H9 (cell line): Measurements from ENCODE around the gene DENND10. TPM values are rescaled to one million over a fixed set of nuclear protein-coding genes. Genes with fewer than 3 reads are reported as not detected.

Experiments
- DNase-seq: peaks from one replicate; pipeline ENCODE4 v3.0.0-alpha.2; 2017
- H2AFZ ChIP-seq: one replicate; pipeline ENCODE4 v1.6.1; 2013; ENCODE audit warnings: mild to moderate bottlenecking, low read length, control low read depth, moderate library complexity
- H2AK5ac ChIP-seq: 2 replicates; pipeline ENCODE4 v1.6.1; 2013; ENCODE audit warnings: low read length, control low read depth, mixed read lengths; ENCODE audit not compliant: insufficient read length
- H2BK120ac ChIP-seq: one replicate; pipeline ENCODE4 v1.6.1; 2013; ENCODE audit warnings: low read depth, mild to moderate bottlenecking, low read length, control low read depth, inconsistent platforms; ENCODE audit not compliant: poor library complexity, severe bottlenecking
- H2BK12ac ChIP-seq: 2 replicates; pipeline ENCODE4 v1.6.1; 2013; ENCODE audit warnings: low read length, control low read depth, mixed read lengths, low read depth; ENCODE audit not compliant: insufficient read length
- H2BK15ac ChIP-seq: 2 replicates; pipeline ENCODE4 v1.6.1; 2013; ENCODE audit warnings: low read depth, low read length, control low read depth
- H2BK20ac ChIP-seq: one replicate; pipeline ENCODE4 v1.6.1; 2013; ENCODE audit warnings: low read depth, mild to moderate bottlenecking, low read length, control low read depth, inconsistent platforms; ENCODE audit not compliant: poor library complexity, severe bottlenecking
- H2BK5ac ChIP-seq: 2 replicates; pipeline ENCODE4 v1.6.1; 2013; ENCODE audit warnings: low read length, control low read depth, mixed read lengths; ENCODE audit not compliant: insufficient read length
- H3K14ac ChIP-seq: 2 replicates; pipeline ENCODE4 v1.6.1; 2013; ENCODE audit warnings: low read length, control low read depth; ENCODE audit not compliant: insufficient read depth
- H3K18ac ChIP-seq: 2 replicates; pipeline ENCODE4 v1.6.1; 2013; ENCODE audit warnings: low read depth, mild to moderate bottlenecking, mixed read lengths, low read length, control low read depth; ENCODE audit not compliant: insufficient read length
- H3K23ac ChIP-seq: 2 replicates; pipeline ENCODE4 v1.6.1; 2013; ENCODE audit warnings: low read length, control low read depth, mixed read lengths, low read depth; ENCODE audit not compliant: insufficient read length
- H3K23me2 ChIP-seq: 2 replicates; pipeline ENCODE4 v1.6.1; 2013; ENCODE audit warnings: low read depth, mild to moderate bottlenecking, mixed read lengths, low read length, control low read depth; ENCODE audit not compliant: insufficient read length, poor library complexity, severe bottlenecking
- H3K27ac ChIP-seq: 2 replicates; pipeline ENCODE4 v1.5.1; 2013; ENCODE audit warnings: low read length, control low read depth, mixed read lengths, low read depth; ENCODE audit not compliant: insufficient read length
- H3K27me3 ChIP-seq: 2 replicates; pipeline ENCODE4 v1.6.1; 2013; ENCODE audit warnings: low read length, control low read depth, inconsistent platforms; ENCODE audit not compliant: insufficient read depth
- H3K4ac ChIP-seq: 2 replicates; pipeline ENCODE4 v1.6.1; 2013; ENCODE audit warnings: low read depth, mild to moderate bottlenecking, control low read depth, inconsistent platforms, low read length, moderate library complexity
- H3K4me1 ChIP-seq: 2 replicates; pipeline ENCODE4 v1.6.1; 2013; ENCODE audit warnings: low read length, control low read depth, inconsistent platforms; ENCODE audit not compliant: insufficient read depth
- H3K4me2 ChIP-seq: 2 replicates; pipeline ENCODE4 v1.6.1; 2013; ENCODE audit warnings: low read length, control low read depth, mixed read lengths; ENCODE audit not compliant: insufficient read length, insufficient read depth
- H3K56ac ChIP-seq: 2 replicates; pipeline ENCODE4 v1.6.1; 2013; ENCODE audit warnings: low read depth, mild to moderate bottlenecking, mixed read lengths, low read length, control low read depth; ENCODE audit not compliant: insufficient read length
- H3K79me1 ChIP-seq: 2 replicates; pipeline ENCODE4 v1.6.1; 2013; ENCODE audit warnings: low read depth, mild to moderate bottlenecking, moderate library complexity, low read length, control low read depth, inconsistent platforms; ENCODE audit not compliant: insufficient read depth, poor library complexity, severe bottlenecking
- H3K79me2 ChIP-seq: 2 replicates; pipeline ENCODE4 v1.6.1; 2013; ENCODE audit warnings: low read length, control low read depth, inconsistent platforms; ENCODE audit not compliant: insufficient read depth
- H3K9ac ChIP-seq: 2 replicates; pipeline ENCODE4 v1.6.1; 2013; ENCODE audit warnings: low read length, control low read depth, mixed read lengths; ENCODE audit not compliant: insufficient read length; ENCODE audit errors: extremely low read depth
- H3K9me3 ChIP-seq: one replicate; pipeline ENCODE4 v1.6.1; 2013; ENCODE audit warnings: low read depth, low read length, inconsistent platforms; ENCODE audit not compliant: control insufficient read depth
- H3T11ph ChIP-seq: one replicate; pipeline ENCODE4 v1.6.1; 2013; ENCODE audit warnings: mild to moderate bottlenecking, low read length, control low read depth, inconsistent platforms
- H4K20me1 ChIP-seq: one replicate; pipeline ENCODE4 v1.6.1; 2013; ENCODE audit not compliant: control insufficient read depth, insufficient read length, insufficient read depth
- H4K5ac ChIP-seq: 2 replicates; pipeline ENCODE4 v1.6.1; 2013; ENCODE audit warnings: low read depth, mild to moderate bottlenecking, mixed read lengths, low read length, control low read depth; ENCODE audit not compliant: insufficient read length
- H4K8ac ChIP-seq: replicated peaks from 2 replicates; pipeline ENCODE4 v1.6.1; 2013; ENCODE audit warnings: low read length, control low read depth, mixed read lengths, low read depth; ENCODE audit not compliant: insufficient read length
- H4K91ac ChIP-seq: 2 replicates; pipeline ENCODE4 v1.6.1; 2013; ENCODE audit warnings: low read depth, mild to moderate bottlenecking, moderate library complexity, mixed read lengths, low read length, control low read depth; ENCODE audit not compliant: insufficient read length
- H3K27ac Mint-ChIP-seq, 3 experiments: 2 replicates in 2 of 3; 3 replicates in 1 of 3; pipeline ENCODE4 v1.8.0; 2020 to 2021; ENCODE audit warnings: mixed read lengths in 3 of 3, mild to moderate bottlenecking in 1 of 3, moderate library complexity in 1 of 3
- H3K27me3 Mint-ChIP-seq: 2 replicates; pipeline ENCODE4 v1.8.0; 2021; ENCODE audit warnings: low read depth, mild to moderate bottlenecking, moderate library complexity, mixed read lengths
- H3K36me3 Mint-ChIP-seq, 3 experiments: 2 replicates in 2 of 3; 3 replicates in 1 of 3; pipeline ENCODE4 v1.8.0; 2020 to 2021; ENCODE audit warnings: low read depth in 3 of 3, mixed read lengths in 3 of 3; ENCODE audit not compliant: insufficient read depth in 1 of 3
- H3K4me1 Mint-ChIP-seq, 2 experiments: 2 replicates each; pipeline ENCODE4 v1.8.0; 2020; ENCODE audit warnings: mixed read lengths in 2 of 2
- H3K4me3 Mint-ChIP-seq, 2 experiments: 2 replicates in 1 of 2; 3 replicates in 1 of 2; pipeline ENCODE4 v1.8.0; 2020 to 2021; ENCODE audit warnings: mild to moderate bottlenecking in 2 of 2, mixed read lengths in 2 of 2, moderate library complexity in 1 of 2
- H3K9me3 Mint-ChIP-seq, 2 experiments: 2 replicates in 1 of 2; 3 replicates in 1 of 2; pipeline ENCODE4 v1.8.0; 2020; ENCODE audit warnings: mild to moderate bottlenecking in 2 of 2, mixed read lengths in 2 of 2, moderate library complexity in 1 of 2
- CTCF ChIP-seq: fragments of 200-600 bp; sonication (generic); conservative IDR thresholded peaks from 3 replicates; pipeline ENCODE4 v1.8.0; 2021; ENCODE audit warnings: antibody characterized with exemption, mild to moderate bottlenecking
- WGBS: extraction: QIAGEN DNeasy Blood & Tissue Kit; methylation state at CpG from one replicate; pipeline ENCODE4 v1.1.7; 2013; ENCODE audit warnings: missing lambda C conversion rate, low lambda C conversion rate, mixed read lengths; ENCODE audit not compliant: insufficient read length; ENCODE audit errors: extremely low coverage; 5-methylcytosine and 5-hydroxymethylcytosine counted together
- total RNA-seq: library from RNA; stranded (reverse); gene quantifications from 2 replicates; pipeline ENCODE4 v1.2.1, GENCODE V29; 2021

Gene DENND10
- total RNA-seq, 1 experiment from 2014 or later: 63.2 TPM

GRCh38 chr10:119132521-119133345, 28.8 kb downstream of the DENND10 start:
- H3K18ac ChIP-seq: no peak overlapping the region
- no peaks in the 10 kb centered on the region for H3K9me3 ChIP-seq
- no peaks in the 10 kb centered on the region for H3K79me1 ChIP-seq
- Mint-ChIP-seq H3K27ac (no peak overlapping the region), H3K4me3 (no peak overlapping the region), H3K9me3 (no peaks in the 10 kb centered on the region), H3K4me1 (no peaks in the 10 kb centered on the region), H3K36me3 (peaks cover 31 to 66% (median 60%) of the 10 kb centered on the region in 3 experiments), H3K27me3 (no peaks in the 10 kb centered on the region)
- H2BK120ac ChIP-seq: no peak overlapping the region
- H2AK5ac ChIP-seq: no peak overlapping the region
- H4K20me1 ChIP-seq: no peaks in the 10 kb centered on the region
- H2BK12ac ChIP-seq: no peak overlapping the region
- no peak overlapping the region for H2BK5ac ChIP-seq
- H2AFZ ChIP-seq: no peak overlapping the region
- H3K23ac ChIP-seq: no peak overlapping the region
- H3K23me2 ChIP-seq: no peaks in the 10 kb centered on the region
- H3K27ac ChIP-seq: no peak overlapping the region
- no peak overlapping the region for H4K5ac ChIP-seq
- no CpG with 5 or more reads among the region's 14 CpGs for WGBS
- H3K4me1 ChIP-seq: no peaks in the 10 kb centered on the region
- H3K14ac ChIP-seq: no peak overlapping the region
- H3T11ph ChIP-seq: no peak overlapping the region
- H3K4ac ChIP-seq: no peak overlapping the region
- DNase-seq: no peak
- H4K91ac ChIP-seq: no peak overlapping the region
- H3K4me2 ChIP-seq: no peak overlapping the region
- no peak overlapping the region for H3K9ac ChIP-seq
- no peak overlapping the region; the same call in 1 of the 2 replicates for H2BK15ac ChIP-seq
- H3K56ac ChIP-seq: no peak overlapping the region
- TF ChIP-seq CTCF: no peak
- no peaks in the 10 kb centered on the region for H3K79me2 ChIP-seq
- H4K8ac ChIP-seq: no peak overlapping the region
- no peak overlapping the region for H2BK20ac ChIP-seq
- no peaks in the 10 kb centered on the region for H3K27me3 ChIP-seq
